ENCODE data around the gene SAP30L. TPM values are rescaled to one million over a fixed set of nuclear protein-coding genes. Genes with fewer than 3 reads are reported as not detected.

Gene SAP30L
- total and polyA plus RNA-seq, 2 experiments from 2014 or later: 21.4 to 29.3 TPM

DNA sequence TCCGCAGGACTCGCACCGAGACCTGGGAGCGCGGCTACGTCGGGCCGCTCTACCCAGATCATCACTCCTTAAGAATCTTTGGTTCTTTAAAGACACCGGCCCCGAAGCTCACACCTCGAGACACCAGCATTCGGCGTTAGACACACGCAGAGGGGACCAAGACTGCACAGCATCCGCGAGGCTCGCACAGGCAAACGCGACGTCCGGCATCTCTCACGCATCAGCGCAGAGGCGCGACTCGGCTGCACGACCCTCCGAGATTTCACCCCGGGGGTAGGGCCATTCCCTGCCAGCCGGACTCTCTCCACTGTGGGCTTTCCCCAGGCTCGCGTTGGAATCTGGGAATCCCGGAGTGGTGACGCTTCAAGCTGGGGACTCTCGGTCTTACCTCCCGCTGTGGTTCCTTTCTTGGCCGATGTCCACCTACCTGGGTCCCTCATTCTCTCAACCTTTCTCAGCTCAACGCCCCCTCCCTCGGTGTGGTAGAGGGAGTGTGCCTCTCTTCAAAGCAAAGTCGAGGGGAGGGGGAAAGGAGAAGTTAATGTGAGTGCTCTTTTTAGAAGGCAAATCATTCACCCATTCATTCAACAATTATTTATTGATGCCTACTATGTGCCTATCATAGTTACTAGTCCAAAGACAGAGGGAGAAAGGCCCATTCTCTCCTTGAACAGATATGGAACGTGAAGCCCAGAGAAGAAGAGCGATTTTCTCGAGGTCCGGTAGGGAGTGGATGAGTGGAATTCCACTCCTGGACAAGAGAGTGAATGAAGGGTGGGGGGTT lies 33.6 kb downstream of the SAP30L start:
- Mint-ChIP-seq H3K27me3 (ENCODE audit: insufficient read depth, low read depth, poor library complexity) (peaks cover 100% of the 10 kb centered on the region), H3K27ac (no peak overlapping the region), H3K9me3 (no peaks in the 10 kb centered on the region; the same call in 2 of the 3 replicates), H3K4me1 (peaks cover 66% of the 10 kb centered on the region), H3K4me3 (peak overlapping the region; percentile 63), H3K36me3 (ENCODE audit: low read depth) (no peaks in the 10 kb centered on the region; the same call in 2 of the 3 replicates)
- DNase-seq (ENCODE audit: low spot score) (peak; percentile 81), ATAC-seq (peak; percentile 1; the same call in 2 of the 3 replicates)
- peaks cover 100% of the 10 kb centered on the region for H3K27me3 ChIP-seq (ENCODE audit: insufficient read depth)
- no peaks in the 10 kb centered on the region for H3K9me2 ChIP-seq (ENCODE audit: insufficient read depth)
- peaks cover 24% of the 10 kb centered on the region for H3F3A ChIP-seq (replicated peaks; ENCODE audit: low read depth)
- H4K20me1 ChIP-seq (replicated peaks; ENCODE audit: insufficient read depth): peaks cover 35% of the 10 kb centered on the region
- H3K79me2 ChIP-seq (replicated peaks; ENCODE audit: insufficient read depth): no peaks in the 10 kb centered on the region
- peak overlapping the region; percentile 92 for H3K4me2 ChIP-seq
- peak overlapping the region; percentile 63 for H3K4me3 ChIP-seq
- peaks cover 84% of the 10 kb centered on the region for H3K4me1 ChIP-seq (ENCODE audit: insufficient read depth)
- H3K27ac ChIP-seq (ENCODE audit: low read depth): no peak overlapping the region
- no peak overlapping the region; the same call in 1 of the 2 replicates for H2AFZ ChIP-seq
- H3K36me3 ChIP-seq (ENCODE audit: insufficient read depth): no peaks in the 10 kb centered on the region
- peak; percentile 78 for TF ChIP-seq EZH2 (IDR thresholded peaks at IDR 0.05; ENCODE audit: low read depth, unreplicated experiment)
- peak; percentile 49 for TF ChIP-seq EZH2phosphoT487 (IDR thresholded peaks at IDR 0.05; ENCODE audit: unreplicated experiment)
- TF ChIP-seq STAT1 (IDR thresholded peaks at IDR 0.05; ENCODE audit: unreplicated experiment): no peak

DNA sequence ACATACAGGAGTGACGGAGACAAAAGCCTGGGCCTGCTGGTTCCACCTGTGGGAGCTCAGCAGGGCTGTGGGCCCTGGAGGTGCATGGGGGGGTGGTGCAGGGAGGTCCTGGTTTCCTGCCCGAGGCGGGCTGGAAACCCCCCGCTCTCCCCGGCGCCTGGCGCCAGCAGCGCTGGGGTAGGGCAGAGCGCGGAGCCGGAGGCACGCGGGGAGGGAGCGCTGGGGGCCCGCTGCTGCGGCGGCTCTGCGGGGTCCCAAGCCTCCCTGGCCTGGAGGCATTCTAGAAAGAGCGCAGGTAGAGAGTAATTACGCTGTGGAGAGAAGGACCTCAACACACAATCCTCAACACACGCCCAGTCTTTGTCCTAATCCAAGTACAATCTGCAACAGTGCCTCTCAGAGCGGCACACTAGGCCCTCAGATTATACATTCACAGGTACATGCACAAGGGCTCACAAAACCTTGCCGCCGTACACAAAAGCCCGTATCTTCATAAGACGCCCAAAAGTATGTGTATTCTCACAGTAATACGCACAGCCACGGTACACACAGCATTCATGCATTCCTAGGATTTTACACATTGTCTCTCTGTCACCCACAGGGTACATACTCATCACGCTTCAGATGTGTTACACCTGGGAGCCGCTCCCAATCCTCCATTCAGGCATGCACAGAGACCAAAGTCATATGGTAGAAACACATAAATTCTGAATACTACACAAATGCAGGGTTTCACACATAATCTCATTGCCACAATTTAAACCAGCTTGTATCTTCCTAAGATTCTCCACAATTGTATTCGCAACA lies 34.4 kb downstream of the SAP30L start:
- Mint-ChIP-seq H3K4me1 (peaks cover 66% of the 10 kb centered on the region), H3K27me3 (ENCODE audit: insufficient read depth, low read depth, poor library complexity) (peaks cover 100% of the 10 kb centered on the region), H3K36me3 (ENCODE audit: low read depth) (no peaks in the 10 kb centered on the region; the same call in 2 of the 3 replicates), H3K9me3 (no peaks in the 10 kb centered on the region; the same call in 2 of the 3 replicates), H3K4me3 (peak overlapping the region; percentile 63), H3K27ac (no peak overlapping the region)
- peak; percentile 56 for DNase-seq (ENCODE audit: low spot score)
- Histone ChIP-seq H3K4me1 (ENCODE audit: insufficient read depth) (peaks cover 84% of the 10 kb centered on the region), H3K9me2 (ENCODE audit: insufficient read depth) (no peaks in the 10 kb centered on the region), H3K27me3 (ENCODE audit: insufficient read depth) (peaks cover 100% of the 10 kb centered on the region), H3K36me3 (ENCODE audit: insufficient read depth) (no peaks in the 10 kb centered on the region), H3K4me3 (peak overlapping the region; percentile 63), H3F3A (replicated peaks; ENCODE audit: low read depth) (peaks cover 32% of the 10 kb centered on the region), H3K79me2 (replicated peaks; ENCODE audit: insufficient read depth) (no peaks in the 10 kb centered on the region), H3K27ac (ENCODE audit: low read depth) (no peak overlapping the region), H2AFZ (no peak overlapping the region), H4K20me1 (replicated peaks; ENCODE audit: insufficient read depth) (peaks cover 32% of the 10 kb centered on the region), H3K4me2 (peak overlapping the region; percentile 92)
- TF ChIP-seq EZH2 (IDR thresholded peaks at IDR 0.05; ENCODE audit: low read depth, unreplicated experiment) (peak; percentile 78), ZNF114 (CRISPR knock-in tag; IDR thresholded peaks at IDR 0.05) (no peak)
- peak; percentile 6 for ATAC-seq

DNA sequence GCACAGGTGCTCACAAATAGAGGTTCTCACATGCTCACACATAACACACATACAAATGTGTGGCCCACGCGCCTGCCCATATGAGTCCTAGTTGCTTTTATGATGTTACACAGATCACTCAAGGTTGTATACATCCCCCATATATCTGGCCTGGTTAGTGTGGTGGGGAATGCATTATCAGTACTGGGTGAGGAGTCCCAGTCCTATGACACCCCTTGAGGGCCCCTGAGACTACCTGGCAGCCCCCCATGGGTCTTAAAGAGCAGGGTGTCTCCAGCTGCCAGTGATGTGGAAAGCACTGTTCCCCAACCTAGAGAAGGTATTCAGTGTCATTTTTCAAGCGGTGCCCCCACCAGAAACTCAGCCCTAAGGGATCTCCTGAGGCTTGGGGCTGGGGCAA lies 35.0 kb downstream of the SAP30L start:
- DNase-seq (ENCODE audit: low spot score) (no peak), ATAC-seq (no peak)
- no peaks in the 10 kb centered on the region for H3K9me2 ChIP-seq (ENCODE audit: insufficient read depth)
- no peak overlapping the region for H3K4me3 ChIP-seq
- Mint-ChIP-seq H3K27me3 (ENCODE audit: insufficient read depth, low read depth, poor library complexity) (peaks cover 100% of the 10 kb centered on the region), H3K4me3 (peak overlapping the region; percentile 5; the same call in 1 of the 3 replicates), H3K36me3 (ENCODE audit: low read depth) (no peaks in the 10 kb centered on the region; the same call in 2 of the 3 replicates), H3K27ac (no peak overlapping the region), H3K4me1 (peaks cover 68% of the 10 kb centered on the region), H3K9me3 (no peaks in the 10 kb centered on the region; the same call in 2 of the 3 replicates)
- peaks cover 84% of the 10 kb centered on the region for H3K4me1 ChIP-seq (ENCODE audit: insufficient read depth)
- H2AFZ ChIP-seq: no peak overlapping the region
- H3K27ac ChIP-seq (ENCODE audit: low read depth): no peak overlapping the region
- peaks cover 39% of the 10 kb centered on the region for H3F3A ChIP-seq (replicated peaks; ENCODE audit: low read depth)
- no peaks in the 10 kb centered on the region for H3K79me2 ChIP-seq (replicated peaks; ENCODE audit: insufficient read depth)
- H3K4me2 ChIP-seq: peak overlapping the region; percentile 68; the same call in 1 of the 2 replicates
- H3K36me3 ChIP-seq (ENCODE audit: insufficient read depth): no peaks in the 10 kb centered on the region
- H3K27me3 ChIP-seq (ENCODE audit: insufficient read depth): peaks cover 100% of the 10 kb centered on the region
- H4K20me1 ChIP-seq (replicated peaks; ENCODE audit: insufficient read depth): peaks cover 33% of the 10 kb centered on the region
- TF ChIP-seq CREB1 (CRISPR knock-in tag; IDR thresholded peaks at IDR 0.05; ENCODE audit: low read depth) (no peak), NANOG (IDR thresholded peaks at IDR 0.05; ENCODE audit: borderline replicate concordance) (no peak), STAT1 (IDR thresholded peaks at IDR 0.05; ENCODE audit: unreplicated experiment) (no peak), EZH2phosphoT487 (IDR thresholded peaks at IDR 0.05; ENCODE audit: unreplicated experiment) (no peak), EZH2 (IDR thresholded peaks at IDR 0.05; ENCODE audit: low read depth, unreplicated experiment) (peak; percentile 20)
- TF ChIP-seq, protein P1, sequence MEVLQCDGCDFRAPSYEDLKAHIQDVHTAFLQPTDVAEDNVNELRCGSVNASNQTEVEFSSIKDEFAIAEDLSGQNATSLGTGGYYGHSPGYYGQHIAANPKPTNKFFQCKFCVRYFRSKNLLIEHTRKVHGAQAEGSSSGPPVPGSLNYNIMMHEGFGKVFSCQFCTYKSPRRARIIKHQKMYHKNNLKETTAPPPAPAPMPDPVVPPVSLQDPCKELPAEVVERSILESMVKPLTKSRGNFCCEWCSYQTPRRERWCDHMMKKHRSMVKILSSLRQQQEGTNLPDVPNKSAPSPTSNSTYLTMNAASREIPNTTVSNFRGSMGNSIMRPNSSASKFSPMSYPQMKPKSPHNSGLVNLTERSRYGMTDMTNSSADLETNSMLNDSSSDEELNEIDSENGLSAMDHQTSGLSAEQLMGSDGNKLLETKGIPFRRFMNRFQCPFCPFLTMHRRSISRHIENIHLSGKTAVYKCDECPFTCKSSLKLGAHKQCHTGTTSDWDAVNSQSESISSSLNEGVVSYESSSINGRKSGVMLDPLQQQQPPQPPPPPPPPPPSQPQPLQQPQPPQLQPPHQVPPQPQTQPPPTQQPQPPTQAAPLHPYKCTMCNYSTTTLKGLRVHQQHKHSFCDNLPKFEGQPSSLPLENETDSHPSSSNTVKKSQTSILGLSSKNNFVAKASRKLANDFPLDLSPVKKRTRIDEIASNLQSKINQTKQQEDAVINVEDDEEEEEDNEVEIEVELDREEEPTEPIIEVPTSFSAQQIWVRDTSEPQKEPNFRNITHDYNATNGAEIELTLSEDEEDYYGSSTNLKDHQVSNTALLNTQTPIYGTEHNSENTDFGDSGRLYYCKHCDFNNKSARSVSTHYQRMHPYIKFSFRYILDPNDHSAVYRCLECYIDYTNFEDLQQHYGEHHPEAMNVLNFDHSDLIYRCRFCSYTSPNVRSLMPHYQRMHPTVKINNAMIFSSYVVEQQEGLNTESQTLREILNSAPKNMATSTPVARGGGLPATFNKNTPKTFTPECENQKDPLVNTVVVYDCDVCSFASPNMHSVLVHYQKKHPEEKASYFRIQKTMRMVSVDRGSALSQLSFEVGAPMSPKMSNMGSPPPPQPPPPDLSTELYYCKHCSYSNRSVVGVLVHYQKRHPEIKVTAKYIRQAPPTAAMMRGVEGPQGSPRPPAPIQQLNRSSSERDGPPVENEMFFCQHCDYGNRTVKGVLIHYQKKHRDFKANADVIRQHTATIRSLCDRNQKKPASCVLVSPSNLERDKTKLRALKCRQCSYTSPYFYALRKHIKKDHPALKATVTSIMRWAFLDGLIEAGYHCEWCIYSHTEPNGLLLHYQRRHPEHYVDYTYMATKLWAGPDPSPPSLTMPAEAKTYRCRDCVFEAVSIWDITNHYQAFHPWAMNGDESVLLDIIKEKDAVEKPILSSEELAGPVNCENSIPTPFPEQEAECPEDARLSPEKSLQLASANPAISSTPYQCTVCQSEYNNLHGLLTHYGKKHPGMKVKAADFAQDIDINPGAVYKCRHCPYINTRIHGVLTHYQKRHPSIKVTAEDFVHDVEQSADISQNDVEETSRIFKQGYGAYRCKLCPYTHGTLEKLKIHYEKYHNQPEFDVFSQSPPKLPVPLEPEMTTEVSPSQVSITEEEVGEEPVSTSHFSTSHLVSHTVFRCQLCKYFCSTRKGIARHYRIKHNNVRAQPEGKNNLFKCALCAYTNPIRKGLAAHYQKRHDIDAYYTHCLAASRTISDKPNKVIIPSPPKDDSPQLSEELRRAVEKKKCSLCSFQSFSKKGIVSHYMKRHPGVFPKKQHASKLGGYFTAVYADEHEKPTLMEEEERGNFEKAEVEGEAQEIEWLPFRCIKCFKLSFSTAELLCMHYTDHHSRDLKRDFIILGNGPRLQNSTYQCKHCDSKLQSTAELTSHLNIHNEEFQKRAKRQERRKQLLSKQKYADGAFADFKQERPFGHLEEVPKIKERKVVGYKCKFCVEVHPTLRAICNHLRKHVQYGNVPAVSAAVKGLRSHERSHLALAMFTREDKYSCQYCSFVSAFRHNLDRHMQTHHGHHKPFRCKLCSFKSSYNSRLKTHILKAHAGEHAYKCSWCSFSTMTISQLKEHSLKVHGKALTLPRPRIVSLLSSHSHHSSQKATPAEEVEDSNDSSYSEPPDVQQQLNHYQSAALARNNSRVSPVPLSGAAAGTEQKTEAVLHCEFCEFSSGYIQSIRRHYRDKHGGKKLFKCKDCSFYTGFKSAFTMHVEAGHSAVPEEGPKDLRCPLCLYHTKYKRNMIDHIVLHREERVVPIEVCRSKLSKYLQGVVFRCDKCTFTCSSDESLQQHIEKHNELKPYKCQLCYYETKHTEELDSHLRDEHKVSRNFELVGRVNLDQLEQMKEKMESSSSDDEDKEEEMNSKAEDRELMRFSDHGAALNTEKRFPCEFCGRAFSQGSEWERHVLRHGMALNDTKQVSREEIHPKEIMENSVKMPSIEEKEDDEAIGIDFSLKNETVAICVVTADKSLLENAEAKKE (CRISPR knock-in tag; IDR thresholded peaks at IDR 0.05): no peak
